Measurements from ENCODE around the gene MX1.

MX1 gene

GRCh38 chr21:41425954-41426675 lies at the start of gene MX1:
Gene MX1 (plus strand): TSS chr21:41426239. CDS start chr21:41432071, 5,832 bp downstream.
- no peak for FAIRE-seq
- TF ChIP-seq POLR2A (IDR thresholded peaks at IDR 0.05; ENCODE audit: low read depth, low read length) = peak; percentile 25; the same call in 1 of the 2 replicates
- no peak for DNase-seq (ENCODE audit: insufficient read length, low spot score)

- no peak for TF ChIP-seq POLR2A (IDR thresholded peaks at IDR 0.05; ENCODE audit: low read depth, low read length)
- DNase-seq (ENCODE audit: insufficient read length, low spot score) (no peak), FAIRE-seq (no peak)
Measured at GRCh38 chr21:41377715-41378114, 48.3 kb upstream of the MX1 start.

- DNase-seq (ENCODE audit: insufficient read length, low spot score) = no peak
- TF ChIP-seq POLR2A (IDR thresholded peaks at IDR 0.05; ENCODE audit: low read depth, low read length) = no peak
- no peak for FAIRE-seq
Measured at GRCh38 chr21:41378849-41379248, 47.2 kb upstream of the MX1 start.

GRCh38 chr21:41379901-41380300 lies 46.1 kb upstream of the MX1 start:
- FAIRE-seq (no peak), DNase-seq (ENCODE audit: insufficient read length, low spot score) (no peak)
- no peak for TF ChIP-seq POLR2A (IDR thresholded peaks at IDR 0.05; ENCODE audit: low read depth, low read length)

GRCh38 chr21:41381731-41382130 lies 44.3 kb upstream of the MX1 start:
- FAIRE-seq (no peak), DNase-seq (ENCODE audit: insufficient read length, low spot score) (no peak)
- TF ChIP-seq POLR2A (IDR thresholded peaks at IDR 0.05; ENCODE audit: low read depth, low read length) = no peak

GRCh38 chr21:41387042-41387819 lies 38.8 kb upstream of the MX1 start:
- DNase-seq (ENCODE audit: insufficient read length, low spot score) (no peak), FAIRE-seq (no peak)
- no peak for TF ChIP-seq POLR2A (IDR thresholded peaks at IDR 0.05; ENCODE audit: low read depth, low read length)

- no peak for FAIRE-seq
- no peak for DNase-seq (ENCODE audit: insufficient read length, low spot score)
- TF ChIP-seq POLR2A (IDR thresholded peaks at IDR 0.05; ENCODE audit: low read depth, low read length) = no peak
Measured at GRCh38 chr21:41387824-41388223, 38.2 kb upstream of the MX1 start.

GRCh38 chr21:41388259-41388658 lies 37.8 kb upstream of the MX1 start:
- TF ChIP-seq POLR2A (IDR thresholded peaks at IDR 0.05; ENCODE audit: low read depth, low read length) = no peak
- DNase-seq (ENCODE audit: insufficient read length, low spot score) (no peak), FAIRE-seq (no peak)

- no peak for TF ChIP-seq POLR2A (IDR thresholded peaks at IDR 0.05; ENCODE audit: low read depth, low read length)
- FAIRE-seq (no peak), DNase-seq (ENCODE audit: insufficient read length, low spot score) (no peak)
Measured at GRCh38 chr21:41390043-41390639, 35.9 kb upstream of the MX1 start.

GRCh38 chr21:41393876-41394465 lies 32.1 kb upstream of the MX1 start:
- no peak for FAIRE-seq
- no peak for TF ChIP-seq POLR2A (IDR thresholded peaks at IDR 0.05; ENCODE audit: low read depth, low read length)
- no peak for DNase-seq (ENCODE audit: insufficient read length, low spot score)

GRCh38 chr21:41396558-41397075 lies 29.4 kb upstream of the MX1 start:
- DNase-seq (ENCODE audit: insufficient read length, low spot score) = no peak
- FAIRE-seq = no peak
- TF ChIP-seq POLR2A (IDR thresholded peaks at IDR 0.05; ENCODE audit: low read depth, low read length) = no peak

- no peak for TF ChIP-seq POLR2A (IDR thresholded peaks at IDR 0.05; ENCODE audit: low read depth, low read length)
- DNase-seq (ENCODE audit: insufficient read length, low spot score) (no peak), FAIRE-seq (no peak)
Measured at GRCh38 chr21:41397471-41397891, 28.6 kb upstream of the MX1 start.

- no peak for TF ChIP-seq POLR2A (IDR thresholded peaks at IDR 0.05; ENCODE audit: low read depth, low read length)
- no peak for FAIRE-seq
- DNase-seq (ENCODE audit: insufficient read length, low spot score) = no peak
Measured at GRCh38 chr21:41398251-41398650, 27.8 kb upstream of the MX1 start.

- FAIRE-seq (no peak), DNase-seq (ENCODE audit: insufficient read length, low spot score) (no peak)
Measured at GRCh38 chr21:41398831-41399230, 27.2 kb upstream of the MX1 start.

More at GRCh38 chr21:41398831-41399230, 27.2 kb upstream of the MX1 start:
- no peak for TF ChIP-seq POLR2A (IDR thresholded peaks at IDR 0.05; ENCODE audit: low read depth, low read length)

Data from H54 (cell line).